ENCODE results near the gene TBC1D9B. TPM values are rescaled to one million over a fixed set of nuclear protein-coding genes. Genes with fewer than 3 reads are reported as not detected.

The TBC1D9B gene
- total and polyA plus RNA-seq, 2 experiments from 2014 or later, result 77.0 to 97.3 TPM

GRCh38 chr5:179863449-179864085 lies 44.1 kb downstream of the TBC1D9B start:
- peaks cover 8% of the 10 kb centered on the region for H3K79me2 ChIP-seq
- no peak overlapping the region for H3K4me2 ChIP-seq
- H3K4me3 ChIP-seq, result no peak overlapping the region
- H3K36me3 ChIP-seq (replicated peaks; ENCODE audit: insufficient read depth, low read depth), result no peaks in the 10 kb centered on the region
- no peak overlapping the region for H3K27ac ChIP-seq
- no peaks in the 10 kb centered on the region for H4K20me1 ChIP-seq (ENCODE audit: insufficient read depth, poor library complexity, severe bottlenecking)
- H2AFZ ChIP-seq, result no peak overlapping the region
- TF ChIP-seq EZH2phosphoT487 (IDR thresholded peaks at IDR 0.05; ENCODE audit: low read depth, severe bottlenecking, unreplicated experiment) (no peak), CTCF (IDR thresholded peaks at IDR 0.05; ENCODE audit: poor library complexity) (no peak), EZH2 (IDR thresholded peaks at IDR 0.05; ENCODE audit: borderline replicate concordance) (no peak)
- H3K4me1 ChIP-seq (ENCODE audit: insufficient read depth), result no peaks in the 10 kb centered on the region
- 97% methylated on average over 30 of the region's 31 CpGs for WGBS (ENCODE audit: low lambda C conversion rate, missing lambda C conversion rate)
- no peaks in the 10 kb centered on the region for H3K27me3 ChIP-seq
- H3K9me3 ChIP-seq (ENCODE audit: low read depth), result no peaks in the 10 kb centered on the region
- no peak for DNase-seq (ENCODE audit: low spot score)
- H3K9me2 ChIP-seq (replicated peaks; ENCODE audit: insufficient read depth), result no peaks in the 10 kb centered on the region

- no peaks in the 10 kb centered on the region for H3K36me3 ChIP-seq (replicated peaks; ENCODE audit: insufficient read depth, low read depth)
- H4K20me1 ChIP-seq (ENCODE audit: insufficient read depth, poor library complexity, severe bottlenecking), result no peaks in the 10 kb centered on the region
These were observed 44.8 kb downstream of the TBC1D9B start for GRCh38 chr5:179862891-179863290.

GRCh38 chr5:179862296-179862695 lies 45.4 kb downstream of the TBC1D9B start:
- Histone ChIP-seq H4K20me1 (ENCODE audit: insufficient read depth, poor library complexity, severe bottlenecking) (no peaks in the 10 kb centered on the region), H3K9me3 (ENCODE audit: low read depth) (no peaks in the 10 kb centered on the region), H3K27me3 (no peaks in the 10 kb centered on the region), H2AFZ (no peak overlapping the region), H3K4me3 (no peak overlapping the region), H3K36me3 (replicated peaks; ENCODE audit: insufficient read depth, low read depth) (no peaks in the 10 kb centered on the region), H3K9me2 (replicated peaks; ENCODE audit: insufficient read depth) (no peaks in the 10 kb centered on the region), H3K4me2 (no peak overlapping the region), H3K4me1 (ENCODE audit: insufficient read depth) (no peaks in the 10 kb centered on the region), H3K27ac (no peak overlapping the region), H3K79me2 (peaks cover 12% of the 10 kb centered on the region)
- TF ChIP-seq CTCF (IDR thresholded peaks at IDR 0.05; ENCODE audit: poor library complexity), result no peak
- DNase-seq (ENCODE audit: low spot score), result no peak
- 95% methylated on average over 2 of the region's 2 CpGs for WGBS (ENCODE audit: low lambda C conversion rate, missing lambda C conversion rate)

More at GRCh38 chr5:179862891-179863290, 44.8 kb downstream of the TBC1D9B start:
- no peak for DNase-seq (ENCODE audit: low spot score)
- no peak overlapping the region for H2AFZ ChIP-seq
- H3K4me1 ChIP-seq (ENCODE audit: insufficient read depth), result no peaks in the 10 kb centered on the region
- H3K4me2 ChIP-seq, result no peak overlapping the region
- over 99% methylated on average over 9 of the region's 9 CpGs for WGBS (ENCODE audit: low lambda C conversion rate, missing lambda C conversion rate)
- H3K27ac ChIP-seq, result no peak overlapping the region
- H3K4me3 ChIP-seq, result no peak overlapping the region
- no peaks in the 10 kb centered on the region for H3K27me3 ChIP-seq
- peaks cover 8% of the 10 kb centered on the region for H3K79me2 ChIP-seq
- no peaks in the 10 kb centered on the region for H3K9me3 ChIP-seq (ENCODE audit: low read depth)
- no peak for TF ChIP-seq CTCF (IDR thresholded peaks at IDR 0.05; ENCODE audit: poor library complexity)
- TF ChIP-seq EZH2phosphoT487 (IDR thresholded peaks at IDR 0.05; ENCODE audit: low read depth, severe bottlenecking, unreplicated experiment), result no peak
- no peak for TF ChIP-seq EZH2 (IDR thresholded peaks at IDR 0.05; ENCODE audit: borderline replicate concordance)
- H3K9me2 ChIP-seq (replicated peaks; ENCODE audit: insufficient read depth), result no peaks in the 10 kb centered on the region

Data from hepatocyte (in vitro differentiated cells).